Pancreas (tissue), 10 donors: Measurements from ENCODE around the gene IFI27L1. TPM values are rescaled to one million over a fixed set of nuclear protein-coding genes. Genes with fewer than 3 reads are reported as not detected.

Experiments used
- ATAC-seq, 4 donors: fragments of 200-7000 bp; cut with Tn5 transposase; one replicate each; pipeline versions ENCODE4 v1.8.0 to v1.9.1; 2020; ENCODE audit warnings: mild to moderate bottlenecking in 4 of 4, moderate library complexity in 4 of 4
- DNase-seq, 6 donors: peaks; one replicate each; pipeline ENCODE4 v3.0.0-alpha.2; 2020
- FAIRE-seq: peaks from 2 replicates; lab custom pipeline; 2012; peaks lifted over from hg19 to GRCh38; lab: Jason Lieb, UNC
- H3K27ac ChIP-seq, 4 donors: fragments of 200-600 bp; sonication (generic); 1 replicate in 3 of 4; 2 replicates in 1 of 4; pipeline versions ENCODE4 v1.5.0 to v1.8.0; 2020
- H3K27me3 ChIP-seq, 4 donors: fragments of 200-600 bp; one replicate each; pipeline ENCODE4 v1.8.0; 2021
- H3K36me3 ChIP-seq, 3 donors: fragments of 200-600 bp; sonication (generic) in 1 of 3; one replicate each; pipeline versions ENCODE4 v1.5.0 to v1.8.0; 2020 to 2021
- H3K4me1 ChIP-seq, 3 donors: fragments of 200-600 bp; one replicate each; pipeline ENCODE4 v1.8.0; 2021
- H3K4me3 ChIP-seq, 4 donors: fragments of 200-600 bp; sonication (generic) in 2 of 4; one replicate each; pipeline versions ENCODE4 v1.5.0 to v1.8.0; 2020 to 2021
- H3K9me3 ChIP-seq, 4 donors: fragments of 200-600 bp; one replicate each; pipeline ENCODE4 v1.8.0; 2021
- WGBS, 2 donors: extraction: QIAGEN DNeasy Blood & Tissue Kit; methylation state at CpG; one replicate each; pipeline ENCODE4 v1.1.7; 2013; 5-methylcytosine and 5-hydroxymethylcytosine counted together
- intact Hi-C, 3 donors: fragments of 100-400 bp; cut with DNase I; formaldehyde crosslinking; loops; one replicate each; pipeline versions ENCODE4 v1.11.1 to v1.14.2; 2022
- polyA plus RNA-seq, 2 donors: library from polyadenylated mRNA; stranded (reverse); fragments of 200-250 nt; gene quantifications; one replicate each; pipeline ENCODE4 v1.2.3, GENCODE V29; 2013
- total RNA-seq, 6 donors: library from RNA; stranded (reverse); fragmentation: NEBNext Ultra II Directional in 4 of 6; extraction: Animal tissue kit (Norgen Biotek cat#: 25700) in 4 of 6; gene quantifications; one replicate each; pipeline versions ENCODE4 v1.2.1 to v1.2.4, GENCODE V29; 2021 to 2023
- TF ChIP-seq, protein P1 (sequence below), 4 donors: fragments of 200-600 bp; sonication (generic) in 3 of 4; IDR thresholded peaks; one replicate each; pipeline versions ENCODE4 v1.5.0 to v1.8.0; 2021; ENCODE audit warnings: antibody characterized with exemption in 4 of 4
- donor health status: healthy with polysubstance abuse.
- donor health status: DM: no; HTN: no; CAD: no; lungs with moderate emphysema.
- donor health status: DM: no; HTN: no; CAD: no.
- donor health status: control.
- donor health status: control.
- donor health status: Bipolar disorder and iron deficiency.
- donor health status: DM: yes; HTN: yes; CAD: no.
- donor health status: DM: no; HTN: no; CAD: no.
- donor health status: DM: no; HTN: no; CAD: no.
- donor health status: DM: yes; HTN: yes; CAD: no.

The IFI27L1 gene
- total and polyA plus RNA-seq, 8 donors, result 3.8 to 14.3 (median 7.7) TPM

GRCh38 chr14:94079891-94080620, 1.1 kb upstream of the IFI27L1 start:
- no peaks in the 10 kb centered on the region for H3K27me3 ChIP-seq
- intact Hi-C loops, result no loop called here
- TF ChIP-seq, protein P1, sequence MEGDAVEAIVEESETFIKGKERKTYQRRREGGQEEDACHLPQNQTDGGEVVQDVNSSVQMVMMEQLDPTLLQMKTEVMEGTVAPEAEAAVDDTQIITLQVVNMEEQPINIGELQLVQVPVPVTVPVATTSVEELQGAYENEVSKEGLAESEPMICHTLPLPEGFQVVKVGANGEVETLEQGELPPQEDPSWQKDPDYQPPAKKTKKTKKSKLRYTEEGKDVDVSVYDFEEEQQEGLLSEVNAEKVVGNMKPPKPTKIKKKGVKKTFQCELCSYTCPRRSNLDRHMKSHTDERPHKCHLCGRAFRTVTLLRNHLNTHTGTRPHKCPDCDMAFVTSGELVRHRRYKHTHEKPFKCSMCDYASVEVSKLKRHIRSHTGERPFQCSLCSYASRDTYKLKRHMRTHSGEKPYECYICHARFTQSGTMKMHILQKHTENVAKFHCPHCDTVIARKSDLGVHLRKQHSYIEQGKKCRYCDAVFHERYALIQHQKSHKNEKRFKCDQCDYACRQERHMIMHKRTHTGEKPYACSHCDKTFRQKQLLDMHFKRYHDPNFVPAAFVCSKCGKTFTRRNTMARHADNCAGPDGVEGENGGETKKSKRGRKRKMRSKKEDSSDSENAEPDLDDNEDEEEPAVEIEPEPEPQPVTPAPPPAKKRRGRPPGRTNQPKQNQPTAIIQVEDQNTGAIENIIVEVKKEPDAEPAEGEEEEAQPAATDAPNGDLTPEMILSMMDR (IDR thresholded peaks at IDR 0.05), result no peak
- peak overlapping the region; percentile 73 to 99 (median 96) for H3K4me3 ChIP-seq
- FAIRE-seq, result no peak
- DNase-seq, result no peak
- peak in 2 of 4 donors; percentile 2 to 4 for ATAC-seq
- H3K36me3 ChIP-seq, result peaks cover 0 to 6% (median 0%) of the 10 kb centered on the region in 3 donors
- no peaks in the 10 kb centered on the region for H3K9me3 ChIP-seq
- H3K4me1 ChIP-seq, result peaks cover 0 to 30% (median 29%) of the 10 kb centered on the region in 3 donors
- 2 to 3% methylated on average over 15 of the region's 15 CpGs for WGBS, 2 donors
- peak overlapping the region; percentile 82 to 93 (median 84) for H3K27ac ChIP-seq

GRCh38 chr14:94081386-94081820, 293 bp downstream of the IFI27L1 start:
- intact Hi-C loops, result no loop called here
- H3K27ac ChIP-seq, result peak overlapping the region; percentile 82 to 93 (median 84)
- TF ChIP-seq, protein P1 (IDR thresholded peaks at IDR 0.05), result no peak
- ATAC-seq (peak in 3 of 4 donors; percentile 16 to 18 (median 17)), DNase-seq (no peak), FAIRE-seq (no peak)
- peaks cover 0 to 27% (median 25%) of the 10 kb centered on the region in 3 donors for H3K4me1 ChIP-seq
- peaks cover 0 to 6% (median 0%) of the 10 kb centered on the region in 3 donors for H3K36me3 ChIP-seq
- H3K27me3 ChIP-seq, result no peaks in the 10 kb centered on the region
- WGBS, 2 donors, result 1% methylated on average over 19 of the region's 19 CpGs
- H3K9me3 ChIP-seq, result no peaks in the 10 kb centered on the region
- H3K4me3 ChIP-seq, result peak overlapping the region; percentile 73 to 99 (median 96)

GRCh38 chr14:94087891-94088290, 6.8 kb downstream of the IFI27L1 start:
- TF ChIP-seq, protein P1 (IDR thresholded peaks at IDR 0.05), result no peak
- Histone ChIP-seq H3K9me3 (no peaks in the 10 kb centered on the region), H3K36me3 (no peaks in the 10 kb centered on the region), H3K4me1 (no peaks in the 10 kb centered on the region), H3K27ac (no peak overlapping the region), H3K27me3 (no peaks in the 10 kb centered on the region), H3K4me3 (no peak overlapping the region)
- no peak for DNase-seq
- FAIRE-seq, result no peak
- intact Hi-C loops, result no loop called here
- ATAC-seq, result no peak
- 73 to 89% methylated on average over 4 of the region's 4 CpGs for WGBS, 2 donors

DNA sequence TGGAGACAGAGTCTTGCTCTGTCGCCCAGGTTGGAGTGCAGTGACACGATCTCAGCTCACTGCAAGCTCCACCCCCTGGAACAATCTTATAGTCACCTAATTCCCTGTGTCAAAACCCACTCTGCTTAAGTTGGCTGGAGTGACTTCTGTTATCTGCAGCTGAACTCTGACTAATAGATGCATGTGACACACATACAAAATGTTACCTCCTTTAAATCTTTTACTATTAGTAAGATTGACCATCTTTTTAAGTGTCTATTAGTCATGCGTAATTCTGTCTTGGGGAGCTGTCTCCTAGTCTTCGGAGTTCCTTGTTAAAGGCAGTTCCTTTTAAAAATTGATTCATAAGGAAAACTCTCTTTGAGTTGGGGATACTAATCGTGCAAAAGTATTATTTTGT, 7.4 kb downstream of the IFI27L1 start:
- ATAC-seq, result no peak
- intact Hi-C loops, result no loop called here

More for the DNA sequence above, 7.4 kb downstream of the IFI27L1 start:
- no peak overlapping the region for H3K27ac ChIP-seq
- 83 to 91% methylated on average over 5 of the region's 5 CpGs for WGBS, 2 donors
- no peaks in the 10 kb centered on the region for H3K4me1 ChIP-seq
- no peaks in the 10 kb centered on the region for H3K36me3 ChIP-seq
- H3K27me3 ChIP-seq, result no peaks in the 10 kb centered on the region
- TF ChIP-seq, protein P1 (IDR thresholded peaks at IDR 0.05), result no peak
- H3K9me3 ChIP-seq, result no peaks in the 10 kb centered on the region
- FAIRE-seq, result no peak
- H3K4me3 ChIP-seq, result no peak overlapping the region
- DNase-seq, result no peak
